Epithelial cell of prostate (primary cell): ENCODE measurements around the gene PRAC2.
A peak's percentile ranks its signal among the peaks of the same experiment; 100 is the strongest.
"Not testable (repeated sequence)": the region's sequence is repeated elsewhere in the genome, so short reads cannot be mapped to it uniquely, and the experiment has no call there.

Source experiments
- DNase-seq: peaks from one replicate; pipeline ENCODE4 v3.0.0-alpha.2; 2011; ENCODE audit warnings: low read depth, low spot score
- H3K27ac ChIP-seq: fragments of 450-650 bp; 2 replicates; pipeline ENCODE4 v1.5.1; 2017; ENCODE audit warnings: mild to moderate bottlenecking

PRAC2 gene

GRCh38 chr17:48722915-48723422 lies at the start of gene PRAC2:
Gene PRAC2, plus strand, starts transcription at chr17:48723185. Its CDS starts 1,226 bp downstream, at chr17:48724411.
- H3K27ac ChIP-seq = peak within 1 kb of the TSS; percentile 85
- no peak for DNase-seq

GRCh38 chr17:48676963-48677558 lies 45.9 kb upstream of the PRAC2 start:
- no peak for DNase-seq
- no peak overlapping the region for H3K27ac ChIP-seq

DNA sequence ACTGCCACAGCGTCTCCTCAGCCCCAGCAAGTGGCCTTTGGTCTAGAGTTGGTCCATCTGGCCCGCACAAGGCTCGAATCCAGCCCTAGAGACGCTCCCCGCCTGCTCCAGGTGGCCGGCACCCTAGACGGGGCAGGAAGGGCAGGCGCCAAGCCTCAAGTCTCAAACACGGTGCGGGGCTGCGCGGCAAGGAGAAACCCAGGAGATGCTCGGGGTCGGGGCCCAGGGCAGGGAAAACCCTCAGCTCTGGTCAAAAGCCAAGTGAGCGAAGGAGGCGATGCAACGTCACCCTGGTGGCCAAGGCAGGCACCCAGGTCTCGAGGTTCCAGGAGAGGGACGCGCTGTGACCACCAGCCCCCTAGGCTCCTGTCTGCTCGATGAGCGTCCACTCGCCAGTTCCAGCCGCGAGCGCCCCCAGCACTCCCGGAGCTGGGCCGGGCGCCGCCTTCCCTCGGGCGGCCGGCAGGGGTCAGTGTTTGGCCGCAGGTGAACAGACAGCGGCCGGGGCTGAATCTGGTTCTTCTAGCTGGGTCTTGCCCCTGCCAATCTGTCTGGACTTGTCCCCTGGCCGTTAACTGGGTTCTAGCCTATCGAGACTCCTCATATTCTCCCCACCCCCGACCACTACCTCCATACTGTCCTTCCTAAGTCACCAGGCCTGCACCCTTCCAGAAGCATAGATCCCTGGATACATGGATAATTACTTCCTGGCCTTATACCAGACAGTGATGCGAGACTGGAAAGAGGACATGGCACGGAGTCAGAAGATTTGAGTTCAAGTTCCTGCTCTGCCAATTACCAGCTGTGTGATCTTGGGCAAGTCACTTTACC lies 44.6 kb upstream of the PRAC2 start:
- no peak overlapping the region for H3K27ac ChIP-seq

GRCh38 chr17:48679385-48680096 lies 43.4 kb upstream of the PRAC2 start:
- H3K27ac ChIP-seq = no peak overlapping the region
- no peak for DNase-seq

More for the DNA sequence above, 44.6 kb upstream of the PRAC2 start:
- peak; percentile 27 for DNase-seq

DNA sequence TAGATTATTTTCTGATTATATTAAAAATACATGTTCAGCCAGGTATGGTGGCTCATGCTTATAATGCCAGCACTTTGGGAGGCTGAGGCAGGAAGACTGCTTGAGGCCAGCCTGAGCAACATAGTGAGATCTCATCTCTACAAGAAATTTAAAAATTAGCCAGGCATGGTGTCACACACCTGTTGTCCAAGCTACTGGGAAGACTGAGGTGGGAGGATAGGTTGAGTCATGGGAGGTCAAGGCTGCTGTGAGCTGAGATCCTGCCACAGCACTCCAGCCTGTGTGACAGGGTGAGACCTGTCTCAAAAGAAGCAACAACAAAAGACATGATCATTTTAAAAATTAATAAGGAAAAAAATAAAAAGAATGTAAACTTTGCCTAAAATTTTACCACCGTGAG lies 41.4 kb upstream of the PRAC2 start:
- no peak overlapping the region for H3K27ac ChIP-seq
- DNase-seq = no peak

DNA sequence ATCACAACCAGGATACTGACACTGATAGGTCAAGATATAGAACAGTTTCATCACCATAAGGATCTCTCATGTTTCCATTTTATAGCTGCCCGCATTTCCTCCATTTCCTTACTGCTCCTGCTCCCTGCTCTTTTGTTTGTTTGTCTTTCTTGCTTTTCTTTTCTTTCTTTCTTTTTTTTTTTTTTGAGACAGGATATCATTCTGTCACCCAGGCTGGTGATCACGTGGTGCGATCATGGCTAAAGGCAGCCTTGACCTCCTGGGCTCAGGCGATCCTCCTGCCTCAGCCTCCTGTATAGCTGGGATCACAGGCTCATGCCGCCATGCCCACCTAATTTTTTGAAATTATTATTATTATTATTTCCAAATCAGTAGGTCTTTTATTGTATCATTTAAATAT lies 32.3 kb upstream of the PRAC2 start:
- DNase-seq = no peak

GRCh38 chr17:48692049-48692448 lies 30.9 kb upstream of the PRAC2 start:
- no peak for DNase-seq
- H3K27ac ChIP-seq = no peak overlapping the region

More for the DNA sequence above, 32.3 kb upstream of the PRAC2 start:
- H3K27ac ChIP-seq = no peak overlapping the region

DNA sequence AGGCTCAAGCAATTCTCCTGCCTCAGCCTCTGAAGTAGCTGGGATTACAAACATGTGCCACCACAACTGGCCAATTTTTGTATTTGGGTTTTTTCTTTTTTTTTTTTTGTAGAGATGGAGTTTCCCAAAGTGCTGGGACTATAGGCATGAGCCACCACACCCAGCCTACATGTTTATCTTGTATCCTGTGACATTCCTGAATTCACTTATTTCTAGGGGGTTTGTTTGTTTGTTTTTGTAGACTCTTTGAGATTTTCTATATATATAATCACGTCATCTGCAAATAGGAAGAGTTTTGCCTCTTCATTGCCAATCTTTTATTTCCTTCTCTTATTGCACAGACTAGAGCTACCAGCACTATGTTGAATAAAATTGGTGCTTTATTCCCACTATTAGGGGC lies 29.8 kb upstream of the PRAC2 start:
- no peak overlapping the region for H3K27ac ChIP-seq
- DNase-seq = no peak

- H3K27ac ChIP-seq = no peak overlapping the region
- no peak for DNase-seq
These were observed 21.0 kb upstream of the PRAC2 start for GRCh38 chr17:48701864-48702532.

DNA sequence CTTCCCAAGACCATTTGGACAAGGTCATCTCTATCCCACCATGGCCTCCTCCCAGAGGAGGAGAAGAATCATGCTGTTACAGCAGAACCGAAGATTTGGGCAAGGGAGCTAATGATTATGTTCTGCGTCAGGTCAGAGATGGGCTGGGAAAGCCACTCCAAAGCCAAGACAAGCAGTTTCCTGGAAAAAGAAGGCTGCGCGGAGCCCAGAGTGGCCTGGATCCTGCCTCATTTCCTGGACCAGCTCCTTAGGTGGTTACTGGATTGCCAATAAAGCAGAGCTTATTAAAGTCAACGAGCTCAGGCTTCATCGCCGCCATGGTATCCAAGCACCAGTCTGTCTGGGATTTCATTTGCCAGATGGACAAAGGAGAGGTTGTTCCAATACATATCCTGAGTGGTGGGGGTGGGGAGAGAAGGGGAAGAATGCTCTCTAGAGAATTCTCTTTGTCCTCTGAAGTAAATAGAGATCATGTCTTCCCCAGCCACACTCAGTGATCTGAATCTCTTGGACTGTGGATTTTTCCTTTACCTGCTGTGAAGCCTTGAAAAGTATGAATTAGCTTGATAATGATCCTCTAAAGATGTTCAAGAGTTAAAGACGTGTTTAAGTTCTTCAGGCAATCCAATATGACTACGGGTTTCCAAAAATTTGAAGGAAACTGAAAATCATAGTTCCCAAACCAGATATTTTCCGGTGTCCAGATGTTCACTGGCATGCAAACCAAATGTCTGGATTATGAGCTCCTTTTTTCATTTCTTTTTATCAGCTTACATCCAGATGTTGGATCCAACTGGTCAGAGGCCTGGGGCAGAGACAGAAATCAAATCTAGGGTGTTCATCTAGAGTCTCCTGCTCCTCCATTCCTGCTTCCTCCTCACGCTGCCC lies 18.4 kb upstream of the PRAC2 start:
- no peak overlapping the region for H3K27ac ChIP-seq
- DNase-seq = no peak

DNA sequence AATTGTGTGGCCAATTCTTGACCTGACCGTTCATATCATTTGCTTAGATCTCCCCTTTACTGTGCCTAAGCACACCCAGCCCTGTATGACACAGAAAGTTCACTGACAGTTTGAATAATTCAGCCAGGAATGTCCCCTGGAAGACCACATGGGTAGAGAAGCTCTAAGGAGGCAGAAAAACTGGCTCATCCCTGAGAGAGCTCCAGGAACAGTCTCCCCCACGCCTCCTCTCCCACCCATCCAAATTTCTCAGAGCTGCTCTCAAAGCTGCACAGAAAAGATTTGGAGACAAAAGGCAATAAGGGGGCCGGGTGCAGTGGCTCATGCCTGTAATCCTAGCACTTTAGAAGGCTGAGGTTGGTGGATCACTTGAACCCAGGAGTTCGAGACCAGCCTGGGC lies 11.9 kb upstream of the PRAC2 start:
- H3K27ac ChIP-seq = no peak overlapping the region
- no peak for DNase-seq

- no peak overlapping the region for H3K27ac ChIP-seq
- DNase-seq = no peak
These were observed 7.2 kb upstream of the PRAC2 start for GRCh38 chr17:48715496-48716399.

DNA sequence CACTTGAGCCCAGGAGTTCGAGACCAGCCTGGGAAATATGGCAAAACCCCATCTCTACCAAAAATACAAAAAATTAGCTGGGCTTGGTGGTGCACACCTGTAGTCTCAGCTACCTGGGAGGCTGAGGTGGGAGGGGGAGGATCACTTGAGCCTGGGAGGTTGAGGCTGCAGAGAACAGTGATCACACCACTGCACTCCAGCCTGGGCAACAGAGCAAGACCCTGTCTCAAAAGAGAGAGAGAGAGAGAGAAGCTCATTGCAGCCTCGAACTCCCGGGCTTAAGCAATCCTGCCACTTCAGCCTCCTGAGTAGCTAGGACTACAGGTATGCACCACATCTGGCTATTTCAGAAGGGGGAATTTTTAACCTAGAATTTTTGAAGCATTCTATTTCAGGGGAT lies 6.4 kb upstream of the PRAC2 start:
- DNase-seq, H3K27ac ChIP-seq: not testable (repeated sequence)

DNA sequence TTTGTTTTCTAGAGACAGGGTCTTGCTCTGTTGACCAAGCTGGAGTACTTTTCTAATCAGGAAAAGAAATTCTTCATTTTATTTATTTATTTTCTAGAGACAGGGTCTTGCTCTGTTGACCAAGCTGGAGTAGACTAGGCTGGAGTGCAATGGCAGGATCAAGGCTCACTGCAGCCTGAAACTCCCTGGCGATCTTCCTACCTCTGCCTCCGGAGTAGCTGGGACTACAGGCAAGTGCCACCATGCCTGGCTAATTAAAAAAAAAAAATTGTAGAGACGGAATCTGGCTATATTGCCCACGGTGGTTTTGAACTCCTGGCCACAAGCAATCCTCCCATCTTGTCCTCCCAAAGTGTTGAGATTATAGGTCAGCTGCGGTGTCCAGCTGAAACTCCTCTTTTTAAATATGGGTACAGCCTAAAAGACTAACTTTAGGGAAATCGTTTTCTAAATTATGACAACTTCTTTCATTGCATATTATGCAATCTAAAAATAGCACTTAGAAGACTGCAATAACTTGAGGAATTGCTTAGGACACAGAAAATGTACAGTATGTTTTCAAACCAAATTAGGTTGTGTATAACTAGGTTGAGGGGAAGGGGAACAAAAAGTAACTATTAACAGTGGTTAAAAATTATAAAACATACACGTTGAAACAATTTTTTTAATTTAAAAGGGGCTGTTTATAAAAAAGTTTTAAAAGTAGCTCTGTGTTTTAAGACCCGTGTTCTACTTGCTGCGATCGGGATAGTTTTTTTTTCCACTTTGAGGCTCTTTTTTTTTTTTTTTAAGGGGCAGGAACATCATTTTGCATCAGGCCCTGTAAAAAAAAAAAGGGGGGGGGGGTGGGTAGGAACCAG lies 5.4 kb upstream of the PRAC2 start:
- no peak for DNase-seq
- peak overlapping the region; percentile 85 for H3K27ac ChIP-seq

- no peak for DNase-seq
- peak overlapping the region; percentile 85 for H3K27ac ChIP-seq
These were observed 4.7 kb upstream of the PRAC2 start for GRCh38 chr17:48718227-48718760.

GRCh38 chr17:48718761-48719641 lies 4.0 kb upstream of the PRAC2 start:
- no peak for DNase-seq
- H3K27ac ChIP-seq = peak overlapping the region; percentile 85
